Ovary (tissue), 9 donors: ENCODE results near the gene DNALI1. TPM values are rescaled to one million over a fixed set of nuclear protein-coding genes. Genes with fewer than 3 reads are reported as not detected.
"Not testable (repeated sequence)": the region's sequence is repeated elsewhere in the genome, so short reads cannot be mapped to it uniquely, and the experiment has no call there.

Experiments used
- DNase-seq, 5 donors: peaks; one replicate each; pipeline ENCODE4 v3.0.0-alpha.2; 2019 to 2020
- H3K27ac ChIP-seq, 2 donors: fragments of 200-600 bp; one replicate each; pipeline versions ENCODE4 v1.5.1 to v1.8.0; 2019 to 2022
- H3K27me3 ChIP-seq: fragments of 200-600 bp; one replicate; pipeline ENCODE4 v1.8.0; 2022
- H3K36me3 ChIP-seq: fragments of 200-600 bp; sonication (generic); one replicate; pipeline ENCODE4 v1.5.1; 2019
- H3K4me1 ChIP-seq: one replicate; pipeline ENCODE4 v1.8.1; 2013; ENCODE audit warnings: mild to moderate bottlenecking, moderate library complexity; ENCODE audit not compliant: insufficient read depth
- H3K4me3 ChIP-seq: fragments of 200-600 bp; sonication (generic); one replicate; pipeline ENCODE4 v1.5.1; 2017
- H3K9me3 ChIP-seq, 2 donors: fragments of 200-600 bp in 1 of 2; sonication (generic) in 1 of 2; one replicate each; pipeline versions ENCODE4 v1.5.1 to v1.8.1; 2013 to 2019; ENCODE audit warnings: mild to moderate bottlenecking in 1 of 2, moderate library complexity in 1 of 2
- CTCF ChIP-seq, 3 donors: fragments of 450-650 bp in 2 of 3; fragments of 200-600 bp in 1 of 3; IDR thresholded peaks; one replicate each; pipeline versions ENCODE4 v1.5.1 to v1.8.0; 2016 to 2022; ENCODE audit warnings: antibody characterized with exemption in 3 of 3, mild to moderate bottlenecking in 1 of 3
- EP300 ChIP-seq: sonication (generic); formaldehyde crosslinking; IDR thresholded peaks from one replicate; pipeline ENCODE4 v1.6.1; 2017; ENCODE audit warnings: antibody characterized with exemption
- POLR2A ChIP-seq: fragments of 450-650 bp; IDR thresholded peaks from one replicate; pipeline ENCODE4 v1.6.1; 2017; ENCODE audit warnings: antibody characterized with exemption, mild to moderate bottlenecking, moderate library complexity
- WGBS, 3 donors: extraction: QIAGEN DNeasy Blood & Tissue Kit in 1 of 3; methylation state at CpG; one replicate each; pipeline versions ENCODE4 v1.1.5 to v1.1.7; 2013 to 2017; 5-methylcytosine and 5-hydroxymethylcytosine counted together
- intact Hi-C, 4 donors: fragments of 100-400 bp; cut with DNase I; formaldehyde crosslinking; loops; one replicate each; pipeline versions ENCODE4 v1.11.0 to v1.15.1; 2022 to 2023
- polyA plus RNA-seq, 2 donors: library from polyadenylated mRNA; stranded (reverse); fragments of 200-250 nt in 1 of 2; fragments of 350-450 nt in 1 of 2; fragmentation: Illumina TruSeq in 1 of 2; extraction: RNeasy Lipid Tissue Mini Kit (QIAGEN cat#74804) in 1 of 2; gene quantifications; one replicate each; pipeline ENCODE4 v1.2.3, GENCODE V29; 2013 to 2014
- total RNA-seq, 7 donors: library from RNA; depleted of rRNA in 2 of 7; stranded (reverse); fragments of >200 nt in 2 of 7; fragmentation: NEBNext Ultra II Directional in 3 of 7; extraction: Animal tissue kit (Norgen Biotek cat#: 25700) in 3 of 7; gene quantifications; one replicate each; pipeline versions ENCODE4 v1.1.0 to v1.2.4, GENCODE V29; 2016 to 2023
- donor health status: DM: no; HTN: no; CAD: no; lungs with moderate emphysema.
- donor health status: DM: no; HTN: no; CAD: no.
- donor health status: Bipolar disorder and iron deficiency.
- donor health status: DM: yes; HTN: yes; CAD: no.
- donor health status: DM: no; HTN: no; CAD: no.
- donor health status: DM: yes; HTN: yes; CAD: no.

DNALI1 gene
- total and polyA plus RNA-seq, 9 donors, result 13.0 to 37.6 (median 17.8) TPM

GRCh38 chr1:37515185-37516034, 41.3 kb upstream of the DNALI1 start:
- peak overlapping the region; percentile 62 for H3K4me3 ChIP-seq
- intact Hi-C loops, result no loop called here
- H3K36me3 ChIP-seq, result no peaks in the 10 kb centered on the region
- peak overlapping the region; percentile 70 to 83 for H3K27ac ChIP-seq
- no peaks in the 10 kb centered on the region for H3K9me3 ChIP-seq
- DNase-seq, result no peak
- TF ChIP-seq POLR2A (no peak), EP300 (no peak), CTCF (IDR thresholded peaks at IDR 0.05) (no peak)
- H3K4me1 ChIP-seq, result peaks cover 10% of the 10 kb centered on the region
- H3K27me3 ChIP-seq, result no peaks in the 10 kb centered on the region
- 48 to 63% (median 56%) methylated on average over 18 of the region's 18 CpGs for WGBS, 3 donors

- DNase-seq, result no peak
- intact Hi-C loops, result no loop called here
- Histone ChIP-seq H3K27ac (no peak overlapping the region), H3K36me3 (no peaks in the 10 kb centered on the region), H3K4me3 (no peak overlapping the region), H3K27me3 (no peaks in the 10 kb centered on the region), H3K9me3 (no peaks in the 10 kb centered on the region), H3K4me1 (peaks cover 10% of the 10 kb centered on the region)
- WGBS, 3 donors, result 74 to 84% (median 83%) methylated on average over 1 of the region's 1 CpG
- TF ChIP-seq POLR2A (no peak), CTCF (IDR thresholded peaks at IDR 0.05) (no peak), EP300 (no peak)
Measured at GRCh38 chr1:37517569-37517968, 39.2 kb upstream of the DNALI1 start.

- 88 to 93% (median 92%) methylated on average over 12 to 28 of the region's 31 CpGs for WGBS, 3 donors
- H3K4me3 ChIP-seq, H3K27ac ChIP-seq, H3K36me3 ChIP-seq, H3K9me3 ChIP-seq, H3K27me3 ChIP-seq, H3K4me1 ChIP-seq, intact Hi-C loops, DNase-seq: not testable (repeated sequence)
Measured at GRCh38 chr1:37518241-37518640, 38.5 kb upstream of the DNALI1 start.

GRCh38 chr1:37518929-37519328, 37.8 kb upstream of the DNALI1 start:
- H3K27me3 ChIP-seq, H3K36me3 ChIP-seq, H3K27ac ChIP-seq, H3K9me3 ChIP-seq, DNase-seq, H3K4me3 ChIP-seq, intact Hi-C loops, H3K4me1 ChIP-seq: not testable (repeated sequence)
- WGBS, 3 donors, result 61 to 72% (median 71%) methylated on average over 15 of the region's 15 CpGs

- no peak for TF ChIP-seq EP300
- TF ChIP-seq POLR2A, result no peak
- TF ChIP-seq CTCF (IDR thresholded peaks at IDR 0.05), result no peak
- no peak for DNase-seq
- intact Hi-C loops, result no loop called here
Measured at GRCh38 chr1:37519613-37520012, 37.1 kb upstream of the DNALI1 start.

GRCh38 chr1:37529888-37530287, 26.9 kb upstream of the DNALI1 start:
- H3K27me3 ChIP-seq, intact Hi-C loops, H3K27ac ChIP-seq, H3K9me3 ChIP-seq, H3K4me3 ChIP-seq, H3K36me3 ChIP-seq, DNase-seq, H3K4me1 ChIP-seq: not testable (repeated sequence)
- 37 to 63% (median 52%) methylated on average over 1 of the region's 1 CpG for WGBS, 3 donors

More at GRCh38 chr1:37519613-37520012, 37.1 kb upstream of the DNALI1 start:
- Histone ChIP-seq H3K27ac (no peak overlapping the region), H3K4me1 (peaks cover 2% of the 10 kb centered on the region), H3K4me3 (no peak overlapping the region), H3K9me3 (no peaks in the 10 kb centered on the region), H3K27me3 (no peaks in the 10 kb centered on the region), H3K36me3 (no peaks in the 10 kb centered on the region)

GRCh38 chr1:37532418-37533156, 24.2 kb upstream of the DNALI1 start:
- intact Hi-C loops, H3K9me3 ChIP-seq, H3K36me3 ChIP-seq, H3K27ac ChIP-seq, H3K4me3 ChIP-seq, H3K27me3 ChIP-seq, H3K4me1 ChIP-seq, DNase-seq: not testable (repeated sequence)
- WGBS, 3 donors, result 79 to 89% (median 84%) methylated on average over 4 of the region's 4 CpGs
